GM19452 (cell line): ENCODE data around the gene SASS6.
A peak's percentile ranks its signal among the peaks of the same experiment; 100 is the strongest.

ENCODE experiments used
- ATAC-seq: cut with Tn5 transposase; IDR thresholded peaks from one replicate; pipeline ENCODE4 v1.9.1; 2021; ENCODE audit not compliant: unreplicated experiment

SASS6 gene, protein sequence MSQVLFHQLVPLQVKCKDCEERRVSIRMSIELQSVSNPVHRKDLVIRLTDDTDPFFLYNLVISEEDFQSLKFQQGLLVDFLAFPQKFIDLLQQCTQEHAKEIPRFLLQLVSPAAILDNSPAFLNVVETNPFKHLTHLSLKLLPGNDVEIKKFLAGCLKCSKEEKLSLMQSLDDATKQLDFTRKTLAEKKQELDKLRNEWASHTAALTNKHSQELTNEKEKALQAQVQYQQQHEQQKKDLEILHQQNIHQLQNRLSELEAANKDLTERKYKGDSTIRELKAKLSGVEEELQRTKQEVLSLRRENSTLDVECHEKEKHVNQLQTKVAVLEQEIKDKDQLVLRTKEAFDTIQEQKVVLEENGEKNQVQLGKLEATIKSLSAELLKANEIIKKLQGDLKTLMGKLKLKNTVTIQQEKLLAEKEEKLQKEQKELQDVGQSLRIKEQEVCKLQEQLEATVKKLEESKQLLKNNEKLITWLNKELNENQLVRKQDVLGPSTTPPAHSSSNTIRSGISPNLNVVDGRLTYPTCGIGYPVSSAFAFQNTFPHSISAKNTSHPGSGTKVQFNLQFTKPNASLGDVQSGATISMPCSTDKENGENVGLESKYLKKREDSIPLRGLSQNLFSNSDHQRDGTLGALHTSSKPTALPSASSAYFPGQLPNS

DNA sequence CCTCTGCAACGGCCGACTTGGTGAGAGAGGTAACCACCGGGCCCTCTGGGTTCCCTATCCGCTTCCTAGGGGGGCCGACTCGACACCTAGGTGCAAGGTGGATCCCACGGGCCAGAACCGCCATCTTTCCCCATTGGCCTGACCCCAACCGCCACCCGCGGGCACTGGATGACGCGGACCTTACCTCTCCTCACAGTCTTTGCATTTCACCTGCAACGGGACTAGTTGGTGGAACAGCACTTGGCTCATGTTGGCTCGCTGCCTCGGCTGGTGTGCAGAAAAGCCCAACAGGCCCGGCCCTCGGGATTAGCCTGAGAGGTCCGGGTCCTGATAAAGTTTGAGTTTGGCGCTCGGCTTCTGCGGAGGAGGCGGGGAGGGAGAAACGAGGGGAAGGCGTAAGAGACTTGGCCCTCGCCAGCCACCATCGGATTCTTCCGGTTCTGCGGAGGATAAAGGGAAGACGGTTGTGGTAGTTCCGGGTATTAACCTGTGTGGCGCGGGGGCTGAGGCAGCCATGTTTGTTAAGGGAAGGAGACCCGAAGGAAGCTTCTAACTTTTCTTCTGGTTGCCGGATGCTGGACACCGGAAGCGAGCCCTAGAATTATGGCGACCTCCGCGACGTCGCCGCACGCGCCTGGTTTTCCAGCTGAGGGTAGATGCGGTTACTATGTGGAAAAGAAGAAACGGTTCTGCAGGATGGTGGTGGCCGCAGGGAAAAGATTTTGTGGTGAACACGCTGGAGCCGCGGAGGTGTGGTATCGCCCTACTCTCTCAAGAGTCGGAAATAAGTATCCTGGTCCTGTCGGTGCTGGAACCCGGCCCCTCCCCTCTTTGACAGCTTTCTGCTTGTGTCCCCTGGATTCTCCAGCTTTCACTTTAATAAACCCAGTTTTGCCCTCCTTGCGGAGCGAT lies at the start of gene SASS6, which contains the start of gene TRMT13:
SASS6 (minus strand) TSS at position 365 of the 912 bp plus-strand sequence; CDS start at position 249, 116 bp downstream.
TRMT13 (plus strand) TSS at position 598 of the 912 bp plus-strand sequence; CDS start at position 604, 6 bp downstream.
- peak; percentile 91 for ATAC-seq

DNA sequence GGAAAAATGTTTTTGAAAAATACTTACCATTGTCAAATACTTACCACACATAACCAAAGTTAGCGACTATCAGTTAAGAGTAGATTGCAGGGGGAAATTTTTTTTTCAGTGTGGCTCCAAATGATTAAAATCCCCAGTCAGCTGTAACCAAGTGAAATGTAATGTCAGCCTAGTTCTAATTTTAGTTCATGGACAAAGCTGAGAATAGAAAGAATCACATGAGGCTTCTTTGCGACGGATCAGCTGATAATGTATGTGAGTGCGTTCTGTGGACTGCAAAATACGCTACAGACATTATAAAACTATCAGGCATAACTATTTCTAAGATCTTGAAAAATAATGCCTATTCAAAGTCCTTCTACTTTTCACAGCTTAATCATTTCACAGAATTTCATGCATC lies 45.4 kb upstream of the SASS6 start, which contains the start of gene LRRC39:
LRRC39 (minus strand) TSS at position 166 of the 400 bp plus-strand sequence. CDS start 9,740 bp downstream, outside the sequence.
- ATAC-seq = no peak

DNA sequence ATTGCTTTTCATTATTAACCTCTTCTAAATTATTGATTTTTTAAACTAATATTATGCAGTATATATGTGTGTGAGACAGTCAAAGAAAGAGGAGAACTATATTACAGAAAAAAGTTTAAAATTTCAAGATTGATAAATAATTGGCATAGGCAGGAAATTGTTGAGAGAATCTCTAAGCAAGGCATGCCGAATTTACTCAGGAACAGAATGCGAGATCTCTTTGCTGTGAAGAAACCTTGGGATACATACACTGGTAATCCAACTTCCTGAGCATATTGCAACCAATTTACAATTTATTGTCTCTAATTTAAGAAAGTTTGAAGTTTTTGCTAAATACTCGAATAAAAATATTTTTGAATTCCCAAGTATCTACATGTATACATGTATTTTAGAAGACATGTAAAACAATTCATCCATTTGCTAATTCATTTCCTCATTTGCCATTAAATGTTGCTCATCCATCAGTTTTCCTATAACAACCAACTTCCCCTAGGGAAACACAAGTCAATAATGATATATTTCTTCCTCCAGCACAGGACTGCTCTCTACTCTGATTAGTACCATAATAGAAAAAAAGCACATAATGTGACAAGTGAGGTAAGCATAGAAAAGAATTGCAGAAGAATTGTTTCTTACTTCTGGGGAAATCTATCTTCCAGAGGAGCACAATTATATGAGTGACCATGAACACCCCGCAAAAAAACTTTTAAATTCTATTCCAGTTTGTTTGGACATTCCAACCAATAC lies 44.7 kb upstream of the SASS6 start:
- ATAC-seq = no peak

DNA sequence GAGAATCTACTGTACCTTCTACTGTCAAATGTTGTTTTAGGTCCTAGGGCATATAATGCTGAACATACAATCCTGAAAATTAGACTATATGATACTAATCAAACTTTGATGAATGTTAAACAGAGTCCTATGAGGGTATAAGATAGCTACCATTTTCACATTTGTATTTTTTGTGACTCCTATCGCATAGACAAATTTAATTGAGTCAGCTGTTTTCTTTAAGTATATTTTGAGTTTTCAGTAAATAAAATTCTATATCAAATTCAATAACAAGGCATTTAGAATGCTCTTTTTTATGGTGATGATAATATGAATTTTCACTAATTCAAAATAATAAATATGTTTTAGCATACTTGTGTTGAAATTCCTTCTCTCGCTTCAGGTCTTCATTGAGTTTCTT lies 35.3 kb upstream of the SASS6 start:
- ATAC-seq = no peak

DNA sequence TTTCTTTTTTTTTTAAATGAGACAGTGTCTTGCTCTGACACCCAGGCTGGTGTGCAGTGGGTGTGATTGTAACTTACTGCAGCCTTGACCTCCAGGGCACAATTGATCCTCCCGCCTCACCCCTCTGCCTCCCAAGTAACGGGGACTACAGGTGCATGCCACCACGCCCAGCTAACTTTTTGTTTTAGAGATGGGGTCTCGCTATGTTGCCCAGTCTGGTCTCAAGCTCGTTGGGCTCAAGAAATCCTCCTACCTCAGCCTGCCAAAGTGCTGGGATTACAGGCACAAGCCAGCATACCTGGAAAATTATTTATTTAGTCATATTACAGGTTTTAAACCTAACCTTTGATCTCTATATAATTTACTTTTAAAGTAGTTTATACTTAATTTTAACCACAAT lies 32.0 kb upstream of the SASS6 start:
- no peak for ATAC-seq

DNA sequence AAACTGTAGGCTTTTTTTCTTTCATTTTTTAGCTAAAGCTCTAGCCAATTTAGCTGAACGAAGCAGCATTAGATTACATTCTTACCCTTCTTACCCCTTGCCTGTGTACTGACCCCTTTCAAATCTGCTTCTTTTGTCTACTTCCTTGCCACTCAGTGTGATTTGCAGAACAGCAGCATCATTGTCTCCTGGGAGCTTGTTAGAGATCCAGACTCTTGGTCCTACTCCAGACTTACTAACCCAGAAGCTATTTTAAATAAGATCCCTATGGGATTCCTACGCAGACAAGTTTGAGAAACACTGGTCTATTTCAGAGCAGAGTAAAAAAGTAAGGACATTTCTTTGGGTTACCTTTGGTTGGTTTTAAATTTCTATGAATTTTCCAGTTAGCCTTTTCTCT lies 31.5 kb upstream of the SASS6 start:
- ATAC-seq = no peak

DNA sequence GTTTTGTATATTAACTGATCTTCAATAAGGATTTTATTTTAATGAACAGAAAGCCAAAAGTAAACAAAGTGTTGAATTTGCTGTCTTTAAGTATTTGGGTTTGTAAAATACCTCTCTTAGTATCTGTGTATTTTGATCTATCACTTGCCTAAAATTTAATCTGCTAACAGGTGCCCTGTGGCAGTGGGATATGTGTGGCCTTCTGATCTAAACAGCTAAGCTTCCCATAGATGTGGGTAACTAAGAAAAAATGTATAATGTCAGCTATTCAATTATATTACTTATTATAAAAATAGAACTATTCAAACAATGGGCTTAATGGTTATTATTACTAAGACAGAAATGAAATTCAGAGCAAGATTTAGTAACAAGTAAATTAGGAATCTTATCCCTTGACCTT lies 30.2 kb upstream of the SASS6 start:
- no peak for ATAC-seq

DNA sequence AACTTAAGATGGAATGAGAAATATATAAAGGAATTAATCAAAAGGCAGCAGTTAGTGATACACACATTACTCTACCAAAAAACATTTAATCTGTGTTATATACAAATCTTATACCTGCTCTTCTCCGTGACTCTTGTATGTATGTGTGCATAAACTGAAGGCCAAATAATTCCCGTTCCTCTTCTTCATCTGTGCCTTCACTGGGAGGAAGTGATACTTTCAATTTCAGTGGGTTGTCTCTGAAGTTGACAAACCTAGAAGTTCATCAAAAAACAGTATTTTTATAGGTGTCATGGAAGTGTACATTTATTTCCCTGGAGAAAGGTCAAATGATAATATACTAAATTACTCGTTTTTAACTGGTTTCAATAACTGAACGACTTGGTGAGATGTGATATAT lies 19.5 kb upstream of the SASS6 start:
- ATAC-seq = peak; percentile 72

DNA sequence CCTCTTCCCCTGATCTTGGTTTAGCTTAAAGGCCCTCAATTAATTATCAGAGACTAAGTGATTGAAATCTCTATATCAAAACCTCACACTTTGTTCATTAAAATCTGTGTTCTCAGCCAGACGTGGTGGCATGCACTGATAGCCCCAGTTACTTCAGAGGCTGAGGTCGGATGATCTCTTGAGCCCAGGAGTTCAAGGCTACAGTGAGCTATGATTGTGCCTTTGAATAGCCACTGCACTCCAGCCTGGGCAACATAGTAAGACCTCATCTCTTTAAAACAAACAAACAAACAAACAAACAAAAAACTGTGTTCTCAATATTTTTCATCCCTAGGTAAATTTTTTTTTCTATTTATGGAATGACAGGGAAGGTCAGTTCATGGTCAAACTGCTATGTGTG lies 18.9 kb upstream of the SASS6 start:
- ATAC-seq = no peak

DNA sequence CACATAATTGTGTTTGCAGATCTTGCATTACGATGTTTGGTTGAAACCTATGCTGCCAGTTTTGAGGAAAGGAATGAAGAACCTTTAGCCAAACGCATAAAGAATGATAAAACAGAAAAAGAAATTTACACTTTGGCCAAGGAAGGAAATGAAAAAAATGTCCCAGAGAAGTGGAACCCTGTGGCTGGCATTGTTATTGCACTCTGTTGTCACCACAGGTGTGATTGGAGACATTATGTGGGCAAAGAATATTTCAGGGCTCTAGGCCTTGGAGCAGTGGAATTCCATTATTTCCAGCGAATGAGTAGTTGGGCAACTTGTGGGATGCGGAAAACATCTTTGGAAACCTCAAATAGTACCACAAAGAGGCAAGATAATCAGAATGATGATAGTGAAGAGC lies 15.1 kb upstream of the SASS6 start:
- no peak for ATAC-seq

DNA sequence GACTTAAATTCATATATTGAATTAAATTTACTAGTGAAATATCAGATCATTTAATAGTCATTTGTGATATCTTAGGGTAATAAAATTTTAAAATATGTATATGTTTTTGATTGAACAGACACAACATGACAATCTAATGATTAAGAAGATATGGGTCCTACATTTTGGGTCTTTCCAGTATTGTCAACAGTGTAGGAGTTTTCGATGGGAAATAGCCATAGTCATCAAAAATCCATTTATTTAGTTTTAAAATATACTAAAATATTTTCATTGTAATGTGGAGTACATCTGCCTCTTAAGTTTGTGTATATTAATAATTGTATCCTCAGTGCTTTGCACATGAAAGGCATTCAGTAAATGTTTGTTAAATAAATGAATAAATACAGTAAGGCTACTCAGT lies 14.2 kb upstream of the SASS6 start:
- no peak for ATAC-seq

DNA sequence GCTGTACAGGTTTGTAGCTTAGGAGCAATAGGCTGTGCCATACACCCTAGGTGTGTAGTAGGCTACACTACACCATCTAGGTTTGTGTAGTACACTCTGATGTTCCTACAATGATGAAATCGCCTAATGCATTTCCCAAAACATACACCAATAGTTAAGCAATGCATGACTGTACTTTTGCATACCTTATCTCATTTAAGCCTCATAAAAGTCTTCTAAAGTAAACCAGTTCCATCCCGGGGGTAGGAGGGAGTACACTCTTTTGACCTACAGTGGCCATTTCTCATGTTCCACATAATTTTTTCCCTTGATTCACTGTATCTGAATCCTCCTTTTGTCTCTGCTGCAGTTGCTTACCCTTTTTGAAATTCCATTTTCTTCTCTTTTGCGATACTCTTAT lies 12.4 kb upstream of the SASS6 start:
- ATAC-seq = no peak

DNA sequence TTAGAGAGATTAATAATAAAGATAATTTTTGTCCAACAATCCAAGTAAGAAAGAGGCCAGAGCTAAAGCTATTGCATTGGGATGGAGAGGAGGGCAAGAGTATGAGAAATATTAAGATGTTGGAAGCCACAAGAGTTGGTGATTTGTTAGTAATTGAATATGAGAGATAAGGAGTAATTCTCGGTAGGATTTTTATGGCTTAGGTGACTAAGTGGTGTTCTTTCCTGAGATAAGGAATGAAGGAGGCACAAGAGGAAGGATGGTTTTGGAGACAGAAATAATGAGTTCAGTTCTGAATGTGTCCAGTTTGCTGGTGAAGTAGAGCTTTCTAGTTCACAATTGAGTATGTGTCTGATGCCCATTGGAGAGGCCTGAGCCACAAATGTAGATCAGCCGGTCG lies 9.6 kb upstream of the SASS6 start:
- no peak for ATAC-seq

DNA sequence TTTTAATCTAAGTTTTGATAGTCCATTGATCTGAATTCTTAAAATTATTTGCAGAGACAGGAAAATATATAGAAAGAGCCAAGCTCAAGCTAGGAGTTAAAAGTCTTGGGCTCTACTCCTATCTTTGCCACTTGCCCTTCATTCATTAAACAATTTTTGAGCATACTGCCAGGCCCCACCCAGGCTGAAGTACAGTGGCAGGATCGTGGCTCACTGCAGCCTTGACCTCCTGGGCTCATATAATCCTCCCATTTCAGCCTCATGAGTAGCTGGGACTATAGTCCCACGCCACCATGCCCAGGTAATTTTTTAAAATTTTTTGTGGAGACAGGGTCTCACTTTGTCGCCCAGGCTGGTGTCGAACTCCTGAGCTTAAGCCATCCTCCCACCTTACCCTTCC lies 8.5 kb upstream of the SASS6 start:
- ATAC-seq = no peak

DNA sequence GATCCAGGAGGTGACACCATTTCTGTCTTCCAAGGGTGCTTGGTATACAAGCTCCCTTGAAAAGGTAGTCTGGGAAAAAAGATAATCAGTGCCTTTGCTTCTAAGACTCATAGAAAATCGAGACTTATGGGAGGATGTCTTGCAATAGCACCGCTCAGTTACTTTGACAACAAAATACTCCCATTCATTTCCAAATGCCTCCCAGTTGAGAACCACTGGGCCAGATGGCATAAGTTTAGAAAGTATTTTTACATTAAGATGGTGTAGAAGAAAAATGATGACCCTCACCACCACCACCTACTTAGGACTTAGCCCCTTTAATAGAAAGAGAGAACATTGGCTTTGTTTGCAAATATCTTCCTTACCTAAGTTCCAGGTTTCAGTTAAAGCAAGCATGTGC lies 4.9 kb upstream of the SASS6 start:
- ATAC-seq = no peak

DNA sequence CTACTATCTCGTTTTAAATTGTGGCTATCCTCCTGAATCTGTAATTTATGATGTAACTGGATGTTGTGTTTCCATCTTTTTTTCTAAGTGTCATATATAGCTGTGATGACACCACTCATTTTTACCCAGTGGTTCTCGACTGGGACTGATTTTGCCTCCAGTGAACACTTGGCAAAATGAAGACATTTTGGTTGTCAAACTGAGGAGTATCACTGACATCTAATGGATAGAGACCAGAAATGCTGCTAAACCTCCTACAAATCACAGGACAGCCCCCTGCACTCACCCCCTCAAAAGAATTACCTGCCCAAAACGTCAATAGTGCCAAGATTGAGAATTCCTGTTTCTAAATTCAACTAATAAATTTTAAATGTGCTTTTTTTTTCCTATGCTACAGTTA lies 2.1 kb upstream of the SASS6 start:
- no peak for ATAC-seq

DNA sequence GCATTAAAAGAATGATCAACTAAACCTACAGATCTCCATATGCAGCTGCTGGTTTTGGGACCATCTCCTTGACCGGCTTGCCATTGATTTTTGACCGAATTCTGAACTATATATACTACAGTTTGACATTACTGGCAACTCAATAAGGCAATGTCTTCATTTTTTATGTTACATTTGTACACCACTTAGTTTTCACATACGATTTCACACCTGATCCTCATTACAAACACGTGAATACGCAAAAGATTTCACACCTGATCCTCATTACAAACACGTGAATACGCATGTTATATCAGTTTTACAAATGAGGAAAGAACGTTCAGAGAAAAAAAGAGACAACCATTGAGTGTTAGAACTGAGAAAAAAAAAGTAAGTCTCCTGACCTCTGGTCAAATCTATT lies 1.1 kb downstream of the SASS6 start:
- ATAC-seq = no peak

DNA sequence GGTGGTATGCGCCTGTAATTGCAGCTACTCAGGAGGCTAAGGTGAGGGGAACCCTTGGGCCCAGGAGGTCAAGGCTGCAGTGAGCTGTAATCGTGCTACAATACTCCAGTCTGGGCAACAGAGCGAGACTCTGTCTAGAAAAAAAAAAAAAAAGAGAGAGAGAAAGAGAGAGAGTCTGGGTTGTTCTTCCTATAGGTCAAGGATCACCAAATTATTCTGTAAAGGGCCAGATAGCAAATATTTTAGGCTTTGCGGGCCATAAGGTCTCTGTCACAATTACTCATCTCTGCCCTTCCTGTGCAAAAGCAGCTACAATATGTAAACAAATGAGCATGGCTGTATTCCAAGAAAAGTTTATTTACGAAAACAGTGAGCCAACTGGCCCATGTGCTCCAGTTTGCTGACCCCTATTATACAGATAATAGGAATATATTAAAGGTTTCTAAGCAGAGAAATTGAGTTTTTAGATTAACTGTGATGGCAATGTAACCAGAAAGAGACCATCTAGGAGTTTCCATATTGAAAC lies 2.1 kb downstream of the SASS6 start:
- no peak for ATAC-seq

DNA sequence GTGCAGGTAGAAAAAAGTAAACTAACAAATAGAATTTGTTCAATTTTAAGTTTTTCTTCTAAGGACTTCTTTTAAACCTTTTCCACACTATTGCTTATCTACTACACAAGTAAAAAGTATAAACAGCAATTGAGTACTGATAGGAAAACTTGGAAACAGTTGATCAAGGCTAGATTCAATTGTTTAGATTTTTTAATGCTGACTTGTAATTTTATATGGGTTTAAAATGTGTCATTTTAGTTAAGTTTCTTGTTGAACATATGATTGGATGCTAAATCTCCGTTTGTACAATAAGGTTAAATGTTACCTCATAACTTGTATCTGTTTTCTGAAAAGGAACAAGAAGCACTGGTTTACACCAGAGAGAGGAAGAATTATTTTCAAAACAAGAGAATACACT lies 5.5 kb downstream of the SASS6 start:
- no peak for ATAC-seq

DNA sequence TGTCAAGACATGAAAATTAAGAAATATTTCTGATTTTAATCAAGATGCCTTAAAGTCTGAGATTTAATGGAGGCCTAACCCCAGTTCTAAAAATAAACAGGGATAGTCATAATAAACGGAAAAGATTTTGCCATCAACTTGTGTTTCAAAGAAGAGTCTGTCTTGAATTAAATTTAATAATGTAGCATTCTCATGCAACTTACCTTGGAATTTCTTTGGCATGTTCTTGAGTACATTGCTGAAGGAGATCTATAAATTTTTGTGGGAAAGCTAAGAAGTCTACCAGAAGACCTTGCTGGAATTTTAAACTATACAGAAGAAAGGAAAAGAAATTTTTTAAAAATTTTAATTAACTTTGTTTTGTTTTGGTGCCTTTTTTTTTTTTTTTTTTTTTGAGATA lies 10.6 kb downstream of the SASS6 start:
- no peak for ATAC-seq
